Stimulated activated naive CD4-positive, alpha-beta T cell (primary cell): Measurements from ENCODE around the gene ERICH6B.

ENCODE experiments used
- DNase-seq, 6 experiments: peaks; one replicate each; lab custom pipeline; 2025; lab: John Stamatoyannopoulos, UW

ERICH6B gene

DNA sequence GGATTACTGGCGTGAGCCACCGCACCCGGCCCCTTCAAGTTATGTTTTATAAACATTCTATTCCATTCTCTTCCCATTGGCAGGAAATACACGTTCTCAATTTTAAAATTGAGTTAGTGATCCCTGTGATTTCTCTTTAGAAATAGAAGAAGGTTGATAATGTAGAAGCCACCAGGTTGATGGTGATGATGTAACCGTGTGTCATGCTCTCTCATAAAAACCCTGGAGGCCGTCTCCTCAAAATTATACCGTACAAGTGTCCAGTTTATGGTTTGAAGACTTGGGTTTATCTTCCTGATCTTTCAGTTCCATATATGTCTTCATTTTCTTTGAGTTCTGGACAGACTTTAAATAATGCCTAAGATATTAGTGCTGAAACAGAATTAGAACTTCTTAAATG, 118.6 kb downstream of the ERICH6B start:
- DNase-seq: no peak

DNA sequence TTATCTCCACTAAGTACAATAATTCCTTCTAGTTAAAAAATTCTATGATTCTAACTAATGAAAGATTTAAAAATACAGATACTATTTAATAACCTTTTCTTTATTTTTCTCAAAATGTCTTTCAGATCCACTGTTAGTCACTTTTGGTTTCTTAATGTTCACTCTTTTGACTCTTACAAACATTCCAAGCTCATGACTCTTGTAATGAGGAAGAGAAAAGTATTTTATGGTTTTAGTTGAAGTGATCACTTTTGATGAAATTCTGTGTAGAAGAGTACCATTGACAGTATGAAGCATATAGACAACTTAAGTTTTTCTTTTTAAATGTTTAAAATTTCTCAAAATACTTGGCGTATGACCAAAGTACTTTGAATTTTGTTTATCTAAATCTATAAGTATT, 123.0 kb downstream of the ERICH6B start:
- DNase-seq: no peak
